Keratinocyte (primary cell): ENCODE results near the gene TRA2B. TPM values are rescaled to one million over a fixed set of nuclear protein-coding genes. Genes with fewer than 3 reads are reported as not detected.

Experiments
- DNase-seq: peaks from one replicate; pipeline ENCODE4 v3.0.0-alpha.2; 2011; ENCODE audit warnings: low read depth, missing footprints, low spot score
- FAIRE-seq: peaks from 2 replicates; lab custom pipeline; 2011; peaks lifted over from hg19 to GRCh38; lab: Jason Lieb, UNC
- H2AFZ ChIP-seq: 2 replicates; pipeline ENCODE4 v1.6.0; 2012; ENCODE audit warnings: low read length, control low read depth, inconsistent platforms; ENCODE audit not compliant: control insufficient read depth
- H3K27ac ChIP-seq: 2 replicates; pipeline ENCODE4 v1.5.1; 2011; ENCODE audit warnings: low read length; ENCODE audit not compliant: control insufficient read depth, insufficient read depth
- H3K27me3 ChIP-seq: 3 replicates; pipeline ENCODE4 v1.6.0; 2011; ENCODE audit warnings: low read length; ENCODE audit not compliant: control insufficient read depth, insufficient read depth; ENCODE audit errors: extremely low read depth
- H3K36me3 ChIP-seq, 2 experiments: 2 replicates in 1 of 2; 3 replicates in 1 of 2; pipeline ENCODE4 v1.5.1; 2011; ENCODE audit warnings: low read length in 2 of 2, mild to moderate bottlenecking in 1 of 2; ENCODE audit not compliant: control insufficient read depth in 2 of 2, insufficient read depth in 2 of 2; ENCODE audit errors: extremely low read depth in 1 of 2
- H3K4me1 ChIP-seq: 3 replicates; pipeline ENCODE4 v1.5.1; 2011; ENCODE audit warnings: low read length; ENCODE audit not compliant: control insufficient read depth, insufficient read depth; ENCODE audit errors: extremely low read depth
- H3K4me2 ChIP-seq: 3 replicates; pipeline ENCODE4 v1.6.0; 2011; ENCODE audit warnings: low read depth, low read length; ENCODE audit not compliant: control insufficient read depth, insufficient read depth; ENCODE audit errors: extremely low read depth
- H3K4me3 ChIP-seq, 3 experiments: fragments of 200-600 bp in 1 of 3; sonication (generic) in 1 of 3; 2 replicates in 2 of 3; 3 replicates in 1 of 3; pipeline ENCODE4 v1.5.1; 2011 to 2016; ENCODE audit warnings: low read length in 3 of 3, mild to moderate bottlenecking in 3 of 3, control low read depth in 2 of 3, inconsistent platforms in 1 of 3, low read depth in 1 of 3, mixed read lengths in 1 of 3, mixed run types in 1 of 3, moderate library complexity in 1 of 3; ENCODE audit not compliant: control insufficient read depth in 2 of 3, insufficient read depth in 2 of 3; ENCODE audit errors: extremely low read depth in 1 of 3
- H3K79me2 ChIP-seq: 2 replicates; pipeline ENCODE4 v1.6.0; 2012; ENCODE audit warnings: low read length; ENCODE audit not compliant: control insufficient read depth, insufficient read depth
- H3K9ac ChIP-seq: 3 replicates; pipeline ENCODE4 v1.6.0; 2011; ENCODE audit warnings: low read length; ENCODE audit not compliant: control insufficient read depth, insufficient read depth; ENCODE audit errors: extremely low read depth
- H3K9me1 ChIP-seq: 3 replicates; pipeline ENCODE4 v1.6.0; 2011; ENCODE audit warnings: low read length; ENCODE audit not compliant: control insufficient read depth, insufficient read depth; ENCODE audit errors: extremely low read depth
- H3K9me3 ChIP-seq: 2 replicates; pipeline ENCODE4 v1.5.1; 2012; ENCODE audit warnings: low read depth, low read length; ENCODE audit not compliant: control insufficient read depth
- H4K20me1 ChIP-seq: 3 replicates; pipeline ENCODE4 v1.6.0; 2011; ENCODE audit warnings: low read length; ENCODE audit not compliant: control insufficient read depth, insufficient read depth; ENCODE audit errors: extremely low read depth
- CTCF ChIP-seq, 3 experiments: IDR thresholded peaks in 1 of 3; conservative IDR thresholded peaks in 1 of 3; optimal IDR thresholded peaks in 1 of 3; 2 replicates in 2 of 3; 3 replicates in 1 of 3; pipeline versions ENCODE3 to v1.5.1; 2011; ENCODE audit warnings: low read length in 3 of 3, mild to moderate bottlenecking in 3 of 3, moderate library complexity in 2 of 3, control low read depth in 1 of 3, inconsistent platforms in 1 of 3; ENCODE audit not compliant: insufficient read depth in 2 of 3; ENCODE audit errors: extremely low read depth in 1 of 3
- EZH2 ChIP-seq: IDR thresholded peaks from one replicate; pipeline ENCODE4 v1.6.1; 2012; ENCODE audit warnings: inconsistent platforms, mild to moderate bottlenecking, low read length, moderate library complexity
- dilution Hi-C: fragments of 300-500 bp; cut with MboI; formaldehyde crosslinking; loops from one replicate; pipeline ENCODE4 v1.7.0; 2020; ENCODE audit warnings: low sequenced_read_pairs; ENCODE audit not compliant: extremely low pct_ligation_motif_present
- polyA plus RNA-seq, 5 experiments: library from polyadenylated mRNA; depleted of rRNA in 3 of 5; stranded (reverse) in 3 of 5; stranded (forward) in 1 of 5; unstranded in 1 of 5; fragments of >200 nt; gene quantifications; 1 replicate in 1 of 5; 2 replicates in 3 of 5; 3 replicates in 1 of 5; pipeline versions ENCODE4 v1.2.1 to v1.2.3, GENCODE V29; 2011 to 2012; ENCODE audit warnings: missing spikeins in 2 of 5, low read depth in 1 of 5, low replicate concordance in 1 of 5

Gene TRA2B
- polyA plus RNA-seq, 1 donor (not counting 4 experiments of a cell fraction or from before 2014, with no cell fraction given): 195 TPM

- peak overlapping the region; percentile 90 for H3K4me2 ChIP-seq
- no peak overlapping the region for H2AFZ ChIP-seq
- H3K9me1 ChIP-seq: peaks cover 6% of the 10 kb centered on the region
- TF ChIP-seq EZH2 (no peak), CTCF (optimal IDR thresholded peaks at IDR 0.05 in 1 of 3, IDR thresholded peaks at IDR 0.05 in 1 of 3, conservative IDR thresholded peaks at IDR 0.05 in 1 of 3; ENCODE audit: extremely low read depth in 1 of 3, insufficient read depth in 2 of 3, low read length in 3 of 3) (no peak)
- no peaks in the 10 kb centered on the region for H3K27me3 ChIP-seq
- no peaks in the 10 kb centered on the region for H3K9me3 ChIP-seq
- H3K36me3 ChIP-seq: peaks cover 16 to 58% of the 10 kb centered on the region in 2 experiments
- no peak overlapping the region for H3K4me3 ChIP-seq
- H4K20me1 ChIP-seq: peaks cover 78% of the 10 kb centered on the region
- DNase-seq: no peak
- H3K79me2 ChIP-seq: peaks cover 100% of the 10 kb centered on the region
- FAIRE-seq: no peak
- dilution Hi-C loops: no loop called here
- H3K27ac ChIP-seq: no peak overlapping the region
- peaks cover 57% of the 10 kb centered on the region for H3K4me1 ChIP-seq
- no peak overlapping the region for H3K9ac ChIP-seq
These were observed 9.3 kb downstream of the TRA2B start for GRCh38 chr3:185928496-185928895.

- no peak overlapping the region for H2AFZ ChIP-seq
- dilution Hi-C loops: no loop called here
- no peak for FAIRE-seq
These were observed 10.2 kb downstream of the TRA2B start for GRCh38 chr3:185927501-185928200.

More at GRCh38 chr3:185927501-185928200, 10.2 kb downstream of the TRA2B start:
- Histone ChIP-seq H3K4me3 (peak overlapping the region in 1 of 3 experiments; percentile 2), H3K9ac (peak overlapping the region; percentile 6), H3K4me1 (peaks cover 53% of the 10 kb centered on the region), H3K27ac (peak overlapping the region; percentile 1), H3K79me2 (peaks cover 100% of the 10 kb centered on the region), H4K20me1 (peaks cover 82% of the 10 kb centered on the region), H3K4me2 (peak overlapping the region; percentile 90), H3K36me3 (peaks cover 20 to 66% of the 10 kb centered on the region in 2 experiments), H3K9me3 (no peaks in the 10 kb centered on the region), H3K27me3 (no peaks in the 10 kb centered on the region), H3K9me1 (peaks cover 6% of the 10 kb centered on the region)
- no peak for TF ChIP-seq EZH2
- no peak for TF ChIP-seq CTCF (optimal IDR thresholded peaks at IDR 0.05 in 1 of 3, IDR thresholded peaks at IDR 0.05 in 1 of 3, conservative IDR thresholded peaks at IDR 0.05 in 1 of 3; ENCODE audit: extremely low read depth in 1 of 3, insufficient read depth in 2 of 3, low read length in 3 of 3)
- DNase-seq: no peak
